ENCODE measurements around the gene CGN. TPM values are rescaled to one million over a fixed set of nuclear protein-coding genes. Genes with fewer than 3 reads are reported as not detected.
A peak's percentile ranks its signal among the peaks of the same experiment; 100 is the strongest.

Gene CGN
- total and polyA plus RNA-seq, 2 experiments from 2014 or later, result 11.8 to 37.0 TPM

GRCh38 chr1:151533870-151534269, 22.7 kb downstream of the CGN start (continued):
- no peak for TF ChIP-seq CTCF (conservative IDR thresholded peaks at IDR 0.05; ENCODE audit: low read depth in 2 of 2)

GRCh38 chr1:151534662-151535278, 23.6 kb downstream of the CGN start:
- Histone ChIP-seq H3K9me2 (ENCODE audit: insufficient read depth) (no peaks in the 10 kb centered on the region), H2AFZ (no peak overlapping the region), H3K4me3 (no peak overlapping the region), H3K36me3 (ENCODE audit: insufficient read depth) (peaks cover 44% of the 10 kb centered on the region), H4K20me1 (replicated peaks; ENCODE audit: insufficient read depth) (0 out of 2 replicates have a peak, but pooled peaks cover 6% of the 10 kb centered on the region), H3F3A (replicated peaks; ENCODE audit: low read depth) (no peaks in the 10 kb centered on the region), H3K4me2 (no peak overlapping the region), H3K27ac (ENCODE audit: low read depth) (no peak overlapping the region), H3K79me2 (replicated peaks; ENCODE audit: insufficient read depth) (no peaks in the 10 kb centered on the region), H3K4me1 (ENCODE audit: insufficient read depth) (no peaks in the 10 kb centered on the region), H3K27me3 (ENCODE audit: insufficient read depth) (no peaks in the 10 kb centered on the region)
- TF ChIP-seq ZNF462 (CRISPR knock-in tag; IDR thresholded peaks at IDR 0.05) (no peak), STAT1 (IDR thresholded peaks at IDR 0.05; ENCODE audit: unreplicated experiment) (no peak), CTCF (conservative IDR thresholded peaks at IDR 0.05; ENCODE audit: low read depth in 2 of 2) (peak; percentile 93 to 98), POLR2AphosphoS5 (IDR thresholded peaks at IDR 0.05; ENCODE audit: low read depth) (no peak)
- H3K4me1 Mint-ChIP-seq, result peaks cover 8% of the 10 kb centered on the region; the same call in 2 of the 3 replicates
- H3K27ac Mint-ChIP-seq, result no peak overlapping the region
- peaks cover 3% of the 10 kb centered on the region for H3K27me3 Mint-ChIP-seq (ENCODE audit: insufficient read depth, low read depth, poor library complexity)
- H3K4me3 Mint-ChIP-seq, result no peak overlapping the region; the same call in 2 of the 3 replicates
- no peaks in the 10 kb centered on the region for H3K9me3 Mint-ChIP-seq
- peak; percentile 85 for DNase-seq (ENCODE audit: low spot score)
- H3K36me3 Mint-ChIP-seq (ENCODE audit: low read depth), result peaks cover 65% of the 10 kb centered on the region
- peak; percentile 77 for ATAC-seq

All from GM23338 (cell line).